Suprapubic skin (tissue), 4 donors: ENCODE measurements around the gene GLIS1.

Experiments
- CTCF ChIP-seq, 2 donors: fragments of 200-600 bp in 1 of 2; fragments of 450-650 bp in 1 of 2; sonication (generic) in 1 of 2; IDR thresholded peaks; one replicate each; pipeline ENCODE4 v1.5.1; 2016 to 2019; ENCODE audit warnings: antibody characterized with exemption in 2 of 2, mild to moderate bottlenecking in 1 of 2, moderate library complexity in 1 of 2
- POLR2A ChIP-seq, 2 donors: fragments of 450-650 bp; IDR thresholded peaks; one replicate each; pipeline ENCODE4 v1.6.1; 2017; ENCODE audit warnings: antibody characterized with exemption in 2 of 2, mild to moderate bottlenecking in 2 of 2, moderate library complexity in 2 of 2
- POLR2AphosphoS5 ChIP-seq, 3 donors: sonication (generic); formaldehyde crosslinking; IDR thresholded peaks; one replicate each; pipeline ENCODE4 v1.6.1; 2017; ENCODE audit warnings: antibody characterized with exemption in 3 of 3

GRCh38 chr1:53698384-53698980 lies 40.5 kb downstream of the GLIS1 start:
- TF ChIP-seq CTCF (IDR thresholded peaks at IDR 0.05) (no peak), POLR2A (IDR thresholded peaks at IDR 0.05) (no peak), POLR2AphosphoS5 (IDR thresholded peaks at IDR 0.05) (no peak)
